HG02642 (cell line): ENCODE results near the gene MSI2.

ENCODE experiments used
- ATAC-seq: cut with Tn5 transposase; IDR thresholded peaks from one replicate; pipeline ENCODE4 v1.9.1; 2021; ENCODE audit warnings: mild to moderate bottlenecking; ENCODE audit not compliant: unreplicated experiment, poor library complexity

The MSI2 gene

DNA sequence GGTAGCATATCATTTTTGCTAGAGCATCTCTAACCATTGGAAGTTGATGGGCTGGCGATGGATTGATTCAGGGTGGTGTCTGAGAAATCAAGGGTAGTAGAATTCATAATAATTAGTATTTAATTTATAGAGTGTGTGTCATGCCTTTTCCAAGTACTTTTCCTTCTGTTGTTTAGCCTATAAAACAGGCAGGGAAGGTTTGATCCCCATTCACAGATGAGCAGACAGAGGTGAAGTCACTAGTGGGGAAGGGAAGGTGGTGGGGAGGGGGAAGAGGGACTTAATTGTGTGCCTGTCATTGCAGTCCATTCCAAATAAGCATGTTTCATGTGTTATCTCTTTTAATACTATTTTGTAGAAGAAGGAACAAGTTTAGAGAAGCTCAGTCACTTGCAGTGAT lies 131.3 kb downstream of the MSI2 start:
- ATAC-seq = no peak

DNA sequence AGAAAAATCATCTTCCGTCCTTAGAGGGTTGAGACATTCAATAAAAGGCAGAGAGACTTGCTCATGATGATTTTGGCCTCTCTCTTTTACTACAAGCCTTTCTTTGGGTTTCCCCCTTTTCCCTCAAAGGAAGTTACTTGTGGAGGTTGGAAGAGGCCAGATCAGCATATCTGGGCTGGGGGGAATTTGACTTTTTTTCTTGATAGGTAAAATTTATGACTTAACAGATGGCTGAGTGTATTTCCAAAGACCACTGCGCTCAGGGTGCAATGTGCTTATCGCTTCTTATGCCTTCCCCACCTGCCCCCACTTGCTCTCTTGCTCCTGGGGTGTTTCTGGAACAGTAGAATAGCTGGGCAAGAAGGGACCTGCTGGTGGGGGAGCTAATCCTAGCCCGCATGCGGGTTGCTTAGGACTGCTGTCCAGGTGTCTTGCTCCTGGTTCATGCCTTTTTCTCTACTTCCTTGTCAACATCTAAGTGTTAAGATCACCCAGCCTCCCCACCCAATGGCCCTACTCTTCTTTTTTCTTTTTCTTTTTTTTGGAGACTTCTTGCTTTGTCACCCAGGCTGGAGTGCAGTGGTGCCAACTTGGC lies 131.9 kb downstream of the MSI2 start:
- ATAC-seq = no peak

DNA sequence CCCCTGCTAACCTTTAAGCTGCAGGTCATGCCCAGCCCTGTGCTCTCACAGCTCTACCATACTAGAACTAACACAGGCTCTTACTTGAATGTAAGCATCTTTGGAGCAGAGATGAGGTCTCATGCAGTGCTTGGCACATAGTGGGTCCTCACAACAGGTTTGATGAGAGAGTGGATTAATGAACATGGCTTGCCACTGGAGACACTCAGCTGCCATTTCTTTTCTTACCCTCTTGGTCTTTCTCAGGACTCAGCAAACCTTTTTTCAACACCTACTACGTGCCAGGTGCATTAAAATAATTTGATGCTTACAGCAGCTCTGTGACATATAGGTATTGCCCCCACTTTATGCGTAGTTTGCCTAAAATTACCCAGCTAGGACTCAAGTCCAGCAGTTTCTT lies 133.2 kb downstream of the MSI2 start:
- no peak for ATAC-seq

DNA sequence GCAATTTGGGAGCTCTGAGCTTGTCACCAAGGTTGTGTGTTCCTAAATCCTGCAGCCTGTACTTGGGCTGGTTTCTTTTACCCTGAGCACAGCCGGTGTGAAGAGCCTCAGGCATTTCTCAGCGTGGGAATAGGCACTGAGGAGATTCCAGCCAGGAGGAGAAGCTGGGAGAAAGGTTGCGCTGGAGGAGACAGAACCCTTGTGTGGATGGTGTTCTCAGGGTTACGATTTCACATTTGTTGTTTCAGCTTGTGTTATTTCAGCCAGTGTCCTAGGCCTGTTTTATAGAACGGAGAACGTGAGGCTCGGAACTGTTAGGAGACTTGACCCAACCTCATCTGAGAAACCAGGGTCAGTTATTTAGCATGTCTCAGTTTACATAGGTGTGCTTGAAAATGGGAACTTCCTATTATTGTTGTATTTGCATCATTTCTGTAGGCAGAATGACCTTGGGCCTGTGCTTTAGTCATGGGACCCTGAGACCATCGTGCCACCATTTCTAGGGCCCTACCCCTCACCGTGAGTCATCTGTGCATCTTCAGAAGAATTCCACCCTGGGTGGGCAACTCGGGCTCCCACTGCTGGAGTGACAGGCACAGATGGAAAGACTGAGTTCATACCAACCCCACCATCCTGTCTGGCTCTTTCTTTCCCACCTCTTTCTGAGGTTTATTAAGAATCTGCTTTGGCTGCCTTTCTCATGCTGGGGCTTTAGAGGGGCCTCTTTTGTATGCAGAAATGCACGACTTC lies 134.9 kb downstream of the MSI2 start:
- no peak for ATAC-seq

DNA sequence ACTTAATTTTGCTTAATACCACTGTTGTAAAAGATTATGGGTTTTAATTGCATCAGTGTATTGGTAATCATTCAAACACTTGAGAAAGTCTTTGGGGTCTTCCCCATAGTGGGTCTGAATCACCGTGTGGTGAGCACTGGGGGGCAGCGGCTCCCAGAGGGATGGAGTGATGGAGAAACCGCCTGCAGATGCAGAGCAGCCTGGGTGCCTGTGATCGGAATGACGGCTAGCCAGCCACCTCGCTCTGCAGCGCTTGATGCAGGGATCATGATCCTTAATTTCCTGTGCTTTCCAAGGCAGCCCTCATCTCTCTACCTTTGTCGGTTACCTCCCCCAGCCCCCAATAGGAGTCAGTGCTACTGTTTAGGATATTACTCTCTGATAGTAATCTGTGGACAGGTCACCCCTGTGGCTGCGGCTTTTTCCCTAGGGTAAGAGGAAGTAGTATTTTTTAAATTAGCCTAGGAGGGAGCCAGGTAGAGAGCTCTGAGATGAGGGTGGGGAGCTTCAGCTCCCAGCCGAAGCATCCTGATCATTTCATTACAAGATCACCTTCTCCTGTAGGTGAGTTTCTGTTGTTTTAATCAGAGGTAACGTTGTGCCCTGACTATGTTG lies 135.6 kb downstream of the MSI2 start:
- no peak for ATAC-seq

DNA sequence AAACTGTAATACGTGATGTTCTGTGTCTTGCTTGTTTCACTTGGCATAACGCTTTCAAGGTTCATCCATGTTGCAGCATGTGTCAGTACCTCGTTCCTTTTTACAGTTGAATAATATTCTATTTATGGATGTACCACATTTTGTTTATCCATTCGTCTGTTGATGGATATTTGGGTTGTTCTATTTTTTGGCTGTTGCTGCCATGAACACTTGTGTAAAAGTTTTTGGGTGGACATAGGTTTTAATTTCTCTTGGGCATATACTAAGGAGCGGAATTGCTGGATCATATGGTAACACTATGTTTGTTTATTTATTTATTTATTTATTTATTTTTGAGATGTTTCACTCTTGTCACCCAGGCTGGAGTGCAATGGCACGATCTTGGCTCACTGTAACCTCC lies 137.0 kb downstream of the MSI2 start:
- ATAC-seq = no peak

DNA sequence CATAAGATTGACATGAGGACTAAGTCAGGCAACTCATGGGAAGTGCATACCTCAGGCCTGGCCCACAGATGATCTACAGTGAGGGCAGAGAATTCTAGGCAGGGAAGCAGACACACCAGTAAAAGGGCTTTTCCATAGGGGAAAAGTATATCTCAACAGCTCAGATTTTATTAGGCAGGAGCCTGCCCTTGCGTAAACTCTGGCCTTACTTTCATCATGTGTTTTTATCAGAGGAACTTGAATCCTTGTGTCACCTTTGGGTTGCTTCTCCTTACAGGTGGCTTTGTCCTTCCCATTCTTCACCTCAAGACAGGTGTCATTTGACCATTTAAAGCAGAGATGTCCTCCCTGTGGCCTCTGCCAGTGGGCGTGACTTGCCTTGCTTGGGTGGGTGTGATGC lies 138.1 kb downstream of the MSI2 start:
- no peak for ATAC-seq

DNA sequence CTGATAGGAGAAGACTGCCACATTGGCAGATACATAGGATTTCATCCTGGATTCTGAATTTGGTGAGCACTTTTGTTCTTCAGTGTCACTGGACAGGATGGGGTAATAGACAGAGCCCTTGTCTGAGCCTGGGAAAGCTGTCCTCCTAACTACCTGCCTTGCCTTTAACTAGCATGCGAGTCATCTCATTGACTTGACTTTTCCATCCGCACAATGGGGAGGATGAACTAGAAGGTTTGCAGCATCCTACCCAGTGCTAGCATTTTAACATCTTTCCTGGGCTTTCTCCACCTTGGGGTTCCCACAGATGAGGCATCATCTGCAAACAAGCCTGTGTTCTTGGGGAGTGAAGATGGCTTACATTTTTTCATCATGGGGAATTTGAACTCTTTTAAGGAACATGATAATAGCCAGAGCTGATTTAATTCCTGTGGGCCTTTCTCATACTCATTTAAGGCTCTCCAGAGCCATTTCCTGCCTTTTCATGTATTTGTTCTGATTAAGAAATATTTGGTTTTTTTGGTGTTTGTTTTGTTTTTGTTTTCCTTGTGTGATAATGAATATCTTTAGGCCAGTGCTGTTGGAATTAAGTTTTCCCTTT lies 139.5 kb downstream of the MSI2 start:
- ATAC-seq = no peak

DNA sequence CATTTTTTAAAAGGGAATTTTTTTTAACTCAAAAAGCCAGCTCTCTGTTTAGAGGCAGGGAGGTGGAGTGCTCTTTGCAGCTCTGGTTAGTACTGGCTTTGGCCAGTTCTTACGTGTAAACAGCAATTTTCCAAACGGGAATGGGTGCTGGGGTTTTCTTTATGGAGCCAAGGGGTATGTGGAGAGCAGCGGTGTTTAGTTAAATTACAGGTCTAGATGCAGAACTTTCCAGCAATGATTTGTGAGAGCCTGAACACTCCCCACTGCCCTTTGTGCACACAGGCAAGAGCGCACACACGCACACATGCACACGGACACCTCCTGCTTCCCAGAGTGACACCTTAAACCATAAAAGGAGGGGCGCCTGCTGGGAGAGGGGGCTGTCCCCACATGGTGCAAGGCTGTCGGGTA lies 140.2 kb downstream of the MSI2 start:
- no peak for ATAC-seq

DNA sequence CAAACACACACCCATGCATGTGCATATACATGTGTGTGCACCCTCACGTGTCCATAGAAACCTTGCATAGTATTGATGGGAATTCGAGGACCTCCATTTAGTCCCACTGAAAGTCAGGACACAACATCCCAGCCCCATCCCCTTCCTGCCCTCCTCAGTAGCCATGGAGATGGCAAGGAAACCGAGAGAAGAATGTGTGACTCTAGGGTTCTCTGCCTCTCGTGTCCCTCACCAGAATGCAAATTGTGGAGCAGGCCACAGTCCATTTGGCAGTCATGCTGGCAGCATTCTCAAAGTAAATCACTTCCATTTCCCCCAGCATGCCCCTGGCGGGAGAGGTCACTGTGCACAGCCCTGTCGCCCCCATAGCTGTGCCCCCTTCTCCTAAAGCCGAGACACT lies 141.1 kb downstream of the MSI2 start:
- no peak for ATAC-seq

DNA sequence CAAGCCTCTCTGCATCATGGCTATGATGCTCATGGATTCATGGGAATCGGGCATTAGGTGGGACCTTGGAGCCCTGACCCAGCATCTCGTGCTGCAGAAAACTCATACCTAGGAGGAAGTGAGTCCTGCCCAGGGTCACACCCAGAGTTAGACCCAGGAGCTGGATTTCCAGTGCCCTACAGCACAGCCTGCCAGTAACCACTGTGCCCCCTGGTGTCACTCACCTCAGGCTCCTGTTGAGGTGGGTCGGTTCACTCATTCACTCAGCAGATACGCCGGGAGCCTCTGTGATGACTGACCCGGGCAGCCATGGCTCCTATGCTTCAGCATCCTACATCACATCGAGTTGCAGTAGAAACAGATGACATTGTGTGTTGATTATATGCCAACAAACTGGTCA lies 143.4 kb downstream of the MSI2 start:
- no peak for ATAC-seq

DNA sequence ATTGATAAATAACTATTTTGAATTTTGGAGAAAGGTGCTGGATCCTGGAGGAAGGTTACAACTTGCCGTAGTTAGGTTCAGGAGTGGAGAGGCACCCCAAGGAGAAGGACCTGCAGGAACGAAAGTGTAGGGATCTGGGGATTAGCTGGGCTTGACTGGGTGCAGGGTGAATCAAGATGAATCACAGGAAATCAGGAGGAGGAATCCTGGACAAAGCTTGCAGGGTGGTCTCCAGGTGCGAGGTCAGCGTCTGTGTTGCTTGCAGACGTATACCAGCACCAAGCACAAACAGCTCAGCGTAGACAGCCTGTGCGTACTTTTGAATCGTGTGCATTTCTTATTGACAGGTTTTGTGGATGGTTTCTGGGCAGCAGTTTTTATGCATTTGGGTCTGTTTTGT lies 144.3 kb downstream of the MSI2 start:
- ATAC-seq = no peak

DNA sequence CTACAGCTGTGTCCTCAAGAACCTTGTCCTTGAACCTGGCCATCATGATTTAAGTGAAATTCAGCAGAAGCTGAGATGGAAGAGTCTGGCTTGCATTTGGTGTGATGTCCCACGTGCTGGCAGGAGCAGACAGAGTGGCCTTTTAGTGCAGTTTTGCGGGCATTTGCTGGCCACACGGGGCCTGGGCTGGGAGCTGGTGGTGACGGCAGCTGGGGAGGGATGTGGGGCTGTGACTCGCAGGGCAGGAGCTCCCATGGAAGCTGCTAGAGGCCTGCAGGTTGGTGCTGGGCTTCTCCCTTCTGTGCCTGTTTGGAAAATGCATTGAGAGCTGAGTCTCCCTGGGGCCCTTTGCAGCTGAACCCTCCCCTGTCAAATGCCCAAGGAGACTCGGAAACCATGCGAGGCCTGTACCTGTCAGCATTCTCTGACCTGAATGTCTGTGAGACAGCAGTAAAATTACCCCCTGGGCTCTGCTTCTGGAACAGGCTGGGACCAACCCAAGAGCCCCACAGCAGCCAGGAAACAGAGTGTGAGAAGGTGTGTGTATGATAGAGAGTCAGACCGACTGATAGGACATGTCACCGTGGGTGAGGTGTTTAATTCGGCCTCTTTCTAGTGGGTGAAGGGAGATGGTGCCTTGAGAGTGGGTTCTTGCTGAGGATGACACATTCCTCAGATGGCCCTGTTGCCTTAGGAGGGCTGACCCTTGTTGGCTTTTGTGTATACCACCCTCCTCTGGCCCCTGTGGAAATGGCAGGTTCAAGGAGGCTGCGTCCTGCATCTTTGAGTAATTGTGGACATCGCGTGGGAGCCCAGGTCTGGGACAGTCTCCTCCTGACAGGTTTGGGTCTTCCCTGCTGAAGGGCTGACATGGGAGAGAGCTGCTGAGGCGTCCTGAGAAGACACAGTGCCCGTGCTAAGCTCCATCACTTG lies 145.5 kb downstream of the MSI2 start:
- ATAC-seq = no peak

DNA sequence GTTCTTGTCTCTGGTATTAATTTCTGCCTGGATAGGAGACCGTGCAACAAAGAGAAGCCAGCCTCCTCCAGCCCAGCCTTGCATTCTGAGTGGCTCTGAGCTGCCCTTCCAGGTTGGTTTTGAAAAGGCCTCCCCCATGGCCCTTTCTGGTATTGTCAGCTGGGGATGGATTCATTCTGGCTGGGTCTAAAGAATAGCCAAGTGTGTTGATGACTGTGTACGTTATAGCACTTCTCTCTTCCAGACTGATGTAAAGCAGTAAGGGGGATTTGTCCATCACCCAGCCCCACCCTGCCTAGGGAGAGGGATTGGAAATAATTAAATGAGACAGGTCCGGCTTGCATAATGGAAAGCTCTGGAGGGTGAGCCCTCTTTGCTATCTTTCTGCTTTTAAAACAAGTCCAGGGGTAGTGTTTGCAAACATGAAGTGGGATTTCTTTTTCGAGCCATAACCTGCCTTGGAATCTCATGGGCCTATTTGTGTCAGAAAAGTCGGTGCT lies 146.4 kb downstream of the MSI2 start:
- no peak for ATAC-seq

DNA sequence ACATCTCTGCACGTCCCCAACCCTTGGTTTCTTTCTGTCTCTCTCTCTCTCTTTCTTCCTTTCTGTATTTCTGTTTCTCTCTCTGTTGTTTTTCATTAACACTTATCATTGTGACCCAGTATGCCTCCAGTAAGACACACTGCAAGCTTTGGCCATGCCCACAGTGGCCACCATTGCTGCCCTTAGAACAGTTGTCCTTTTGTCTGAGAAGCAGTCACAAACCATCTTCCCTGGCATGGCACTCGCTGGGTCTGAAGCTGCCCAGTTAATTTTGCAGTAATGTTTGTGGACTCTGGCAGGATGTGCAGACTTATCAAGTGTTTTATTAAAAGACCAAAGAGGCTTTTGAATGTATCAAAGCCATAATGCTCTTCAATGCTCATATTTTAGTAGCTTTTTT lies 146.9 kb downstream of the MSI2 start:
- ATAC-seq = no peak

DNA sequence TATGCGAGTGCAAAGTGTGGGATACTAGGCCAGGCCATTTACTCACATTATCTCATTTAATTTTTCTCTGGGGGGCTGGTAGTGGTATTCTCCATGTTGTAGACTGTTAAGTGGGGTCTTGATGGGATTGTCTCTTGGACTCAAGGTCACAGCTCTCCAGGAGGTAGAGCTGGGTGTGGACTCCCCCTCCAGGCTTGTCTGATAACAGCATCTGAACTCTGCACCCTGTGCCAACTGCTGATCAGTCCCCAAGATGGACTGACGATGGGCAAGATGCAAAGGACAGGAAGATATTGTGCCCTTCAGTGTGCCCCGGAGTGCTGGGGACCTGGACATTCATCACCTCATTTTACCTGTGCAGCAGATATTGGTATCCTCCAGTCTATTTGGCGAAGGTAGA lies 147.8 kb downstream of the MSI2 start:
- no peak for ATAC-seq

DNA sequence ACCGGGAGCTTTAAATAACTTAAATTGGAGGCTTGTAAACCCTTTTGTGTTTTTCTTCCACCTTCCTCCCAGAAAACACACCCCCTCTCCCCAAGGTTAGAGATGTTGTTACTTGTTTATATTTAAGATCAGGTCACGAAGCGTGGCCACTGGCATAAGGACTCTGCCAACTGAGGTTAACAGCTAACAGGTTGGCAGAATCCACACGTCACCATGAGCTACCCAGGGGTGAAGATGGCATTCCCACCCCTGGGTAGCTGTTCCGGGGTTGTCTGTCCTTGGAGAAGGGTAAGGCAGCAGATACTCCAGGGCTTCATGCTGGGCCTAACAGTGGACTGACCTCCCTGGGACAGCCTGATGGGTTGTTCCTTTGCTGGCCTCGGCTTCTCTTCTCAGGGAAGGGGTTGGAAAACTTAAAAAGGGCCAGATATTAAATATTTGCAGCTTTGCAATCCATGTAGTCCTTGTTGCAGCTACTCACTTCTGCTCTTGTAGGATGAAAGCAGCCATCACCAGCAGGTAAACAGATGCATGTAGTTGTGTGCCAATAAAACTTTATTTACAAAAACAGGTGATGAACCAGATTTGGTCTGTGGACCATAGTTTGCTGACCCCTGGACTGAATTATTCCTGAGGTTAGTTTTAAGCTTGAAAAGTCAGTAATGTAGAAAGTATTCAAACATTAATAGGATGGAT lies 148.6 kb downstream of the MSI2 start:
- no peak for ATAC-seq

DNA sequence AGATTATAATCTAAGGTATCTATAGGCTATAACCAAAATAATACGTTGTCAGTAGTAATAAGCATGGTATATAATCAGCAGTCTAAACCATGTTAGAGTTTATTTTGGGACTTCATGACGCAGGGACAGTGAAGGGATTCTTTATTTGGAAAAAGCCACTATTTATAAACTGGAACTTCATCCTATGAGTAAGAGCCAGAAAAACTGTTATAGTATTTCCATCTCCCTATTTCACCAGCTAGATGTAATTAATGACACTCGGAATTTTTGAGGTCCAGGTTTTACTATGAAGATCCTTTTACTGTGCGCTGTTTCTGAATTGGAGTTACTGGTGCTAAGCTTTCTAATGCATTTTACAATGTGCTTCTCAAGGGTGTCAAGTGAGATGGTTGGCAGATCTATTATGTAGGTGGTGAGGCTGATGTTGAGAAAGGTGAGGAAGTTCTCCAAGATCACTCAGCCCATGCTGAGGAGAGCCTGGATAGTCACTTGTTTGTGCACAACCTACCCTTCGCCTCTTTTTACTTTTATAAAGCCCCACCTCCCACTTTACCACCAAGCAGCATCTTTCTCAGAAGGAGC lies 149.3 kb downstream of the MSI2 start:
- no peak for ATAC-seq
